Measurements from ENCODE around the gene SH3BP2. TPM values are rescaled to one million over a fixed set of nuclear protein-coding genes. Genes with fewer than 3 reads are reported as not detected.

The SH3BP2 gene
- total RNA-seq, 1 experiment from 2014 or later = 52.8 TPM

DNA sequence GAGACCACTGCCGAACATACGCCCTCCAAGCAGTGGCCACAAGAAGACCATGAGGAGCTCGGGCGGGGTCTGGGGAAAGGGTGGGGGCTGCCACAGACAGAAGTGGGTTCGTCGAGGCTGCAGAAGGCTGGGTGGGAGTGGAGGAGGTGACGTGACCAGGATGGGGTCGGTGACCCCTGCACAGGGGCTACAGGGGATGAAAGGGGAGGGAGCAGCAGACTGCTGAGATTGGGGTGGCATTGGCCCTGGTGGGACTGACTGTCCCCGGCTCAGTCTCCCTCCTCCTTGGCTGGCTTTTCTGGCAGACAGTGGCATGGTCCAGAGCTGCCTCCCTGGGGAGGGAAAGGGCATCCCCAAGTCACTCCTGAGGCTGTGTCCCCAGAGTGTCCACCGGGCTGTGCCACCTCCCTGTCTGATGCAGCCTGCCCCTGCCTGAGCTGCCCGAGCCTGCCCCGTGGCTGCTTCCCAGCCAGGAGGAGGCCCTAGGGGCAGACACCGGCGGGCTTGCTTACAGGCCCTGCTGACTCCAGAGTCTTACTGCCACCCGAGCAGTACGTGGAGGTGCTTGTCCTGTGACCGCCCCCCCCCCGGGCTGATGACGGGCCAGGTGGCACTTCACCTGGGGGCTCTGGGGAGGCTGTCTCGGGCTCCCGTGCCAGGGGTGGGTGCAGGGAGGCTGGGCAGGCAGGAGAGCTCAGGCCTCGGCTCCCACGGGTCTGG is 7.2 kb downstream of the SH3BP2 start:
- Histone ChIP-seq H3K4me2 (ENCODE audit: low read length) (no peak overlapping the region), H4K20me1 (ENCODE audit: insufficient read depth) (no peaks in the 10 kb centered on the region), H3K4me3 (replicated peaks in 1 of 2; ENCODE audit: low read depth in 1 of 2, low read length in 2 of 2) (no peak overlapping the region), H3K79me2 (ENCODE audit: insufficient read depth, low read length) (no peaks in the 10 kb centered on the region), H3K9me2 (ENCODE audit: insufficient read depth) (no peaks in the 10 kb centered on the region), H2AFZ (ENCODE audit: low read depth, low read length, poor library complexity, severe bottlenecking) (no peak overlapping the region), H3K36me3 (ENCODE audit: control insufficient read depth in 1 of 2, insufficient read depth in 2 of 2, low read length in 2 of 2) (no peaks in the 10 kb centered on the region), H3K4me1 (ENCODE audit: control insufficient read depth in 1 of 2, insufficient read depth in 2 of 2, low read length in 2 of 2) (peaks cover 41 to 79% of the 10 kb centered on the region in 2 experiments), H3K27me3 (ENCODE audit: insufficient read depth, low read length) (no peaks in the 10 kb centered on the region), H3K9ac (ENCODE audit: low read length) (no peak overlapping the region), H3K27ac (ENCODE audit: low read depth, low read length) (no peak overlapping the region; the same call in 1 of the 2 replicates), H3K9me3 (ENCODE audit: control insufficient read depth in 1 of 2, insufficient read depth in 1 of 2, low read depth in 1 of 2, low read length in 2 of 2) (no peaks in the 10 kb centered on the region)
- ATAC-seq (no peak), DNase-seq (ENCODE audit: low read depth, low spot score) (no peak)
- ChIA-PET CTCF (no interaction called here), POLR2A (no interaction called here), RAD21 (ENCODE audit: low non-redundant PET in 1 of 2, low total read pairs in 2 of 2, uncharacterized antibody in 2 of 2, unreplicated experiment in 2 of 2) (no interaction called here)
- BruUV-seq (replicated peaks) = no TSS peak
- intact Hi-C loops (cut with micrococcal nuclease) = no loop called here
- TF ChIP-seq POLR2AphosphoS5 (IDR thresholded peaks at IDR 0.05; ENCODE audit: low read depth, low read length) (no peak), CBX3 (IDR thresholded peaks at IDR 0.05; ENCODE audit: low read depth) (no peak), EGR1 (IDR thresholded peaks at IDR 0.05; ENCODE audit: low read depth) (no peak), POLR2A (IDR thresholded peaks at IDR 0.05; ENCODE audit: borderline replicate concordance, extremely low read depth, insufficient read depth, insufficient read length) (no peak), ZNF274 (IDR thresholded peaks at IDR 0.05; ENCODE audit: low read depth, low read length) (no peak), RAD21 (IDR thresholded peaks at IDR 0.05; ENCODE audit: low read depth) (no peak), SP1 (IDR thresholded peaks at IDR 0.05; ENCODE audit: low read depth) (no peak), YY1 (IDR thresholded peaks at IDR 0.05; ENCODE audit: extremely low read depth, insufficient replicate concordance, low read depth, low read length) (no peak), SIN3A (IDR thresholded peaks at IDR 0.05; ENCODE audit: low read depth) (no peak), ZFX (IDR thresholded peaks at IDR 0.05) (no peak), JUND (IDR thresholded peaks at IDR 0.05) (no peak), CEBPB (IDR thresholded peaks at IDR 0.05; ENCODE audit: low read depth) (no peak), EZH2 (IDR thresholded peaks at IDR 0.05) (no peak)
- TF ChIP-seq, protein P1, sequence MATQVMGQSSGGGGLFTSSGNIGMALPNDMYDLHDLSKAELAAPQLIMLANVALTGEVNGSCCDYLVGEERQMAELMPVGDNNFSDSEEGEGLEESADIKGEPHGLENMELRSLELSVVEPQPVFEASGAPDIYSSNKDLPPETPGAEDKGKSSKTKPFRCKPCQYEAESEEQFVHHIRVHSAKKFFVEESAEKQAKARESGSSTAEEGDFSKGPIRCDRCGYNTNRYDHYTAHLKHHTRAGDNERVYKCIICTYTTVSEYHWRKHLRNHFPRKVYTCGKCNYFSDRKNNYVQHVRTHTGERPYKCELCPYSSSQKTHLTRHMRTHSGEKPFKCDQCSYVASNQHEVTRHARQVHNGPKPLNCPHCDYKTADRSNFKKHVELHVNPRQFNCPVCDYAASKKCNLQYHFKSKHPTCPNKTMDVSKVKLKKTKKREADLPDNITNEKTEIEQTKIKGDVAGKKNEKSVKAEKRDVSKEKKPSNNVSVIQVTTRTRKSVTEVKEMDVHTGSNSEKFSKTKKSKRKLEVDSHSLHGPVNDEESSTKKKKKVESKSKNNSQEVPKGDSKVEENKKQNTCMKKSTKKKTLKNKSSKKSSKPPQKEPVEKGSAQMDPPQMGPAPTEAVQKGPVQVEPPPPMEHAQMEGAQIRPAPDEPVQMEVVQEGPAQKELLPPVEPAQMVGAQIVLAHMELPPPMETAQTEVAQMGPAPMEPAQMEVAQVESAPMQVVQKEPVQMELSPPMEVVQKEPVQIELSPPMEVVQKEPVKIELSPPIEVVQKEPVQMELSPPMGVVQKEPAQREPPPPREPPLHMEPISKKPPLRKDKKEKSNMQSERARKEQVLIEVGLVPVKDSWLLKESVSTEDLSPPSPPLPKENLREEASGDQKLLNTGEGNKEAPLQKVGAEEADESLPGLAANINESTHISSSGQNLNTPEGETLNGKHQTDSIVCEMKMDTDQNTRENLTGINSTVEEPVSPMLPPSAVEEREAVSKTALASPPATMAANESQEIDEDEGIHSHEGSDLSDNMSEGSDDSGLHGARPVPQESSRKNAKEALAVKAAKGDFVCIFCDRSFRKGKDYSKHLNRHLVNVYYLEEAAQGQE (IDR thresholded peaks at IDR 0.05; ENCODE audit: low read depth) = no peak
- TF ChIP-seq, protein P2, sequence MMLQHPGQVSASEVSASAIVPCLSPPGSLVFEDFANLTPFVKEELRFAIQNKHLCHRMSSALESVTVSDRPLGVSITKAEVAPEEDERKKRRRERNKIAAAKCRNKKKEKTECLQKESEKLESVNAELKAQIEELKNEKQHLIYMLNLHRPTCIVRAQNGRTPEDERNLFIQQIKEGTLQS (IDR thresholded peaks at IDR 0.05) = no peak
- TF ChIP-seq, protein P3, sequence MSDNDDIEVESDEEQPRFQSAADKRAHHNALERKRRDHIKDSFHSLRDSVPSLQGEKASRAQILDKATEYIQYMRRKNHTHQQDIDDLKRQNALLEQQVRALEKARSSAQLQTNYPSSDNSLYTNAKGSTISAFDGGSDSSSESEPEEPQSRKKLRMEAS (IDR thresholded peaks at IDR 0.05) = no peak
